GM12874 (cell line): ENCODE results near the gene SMAD7.

Source experiments
- CTCF ChIP-seq: IDR thresholded peaks from 2 replicates; pipeline ENCODE4 v1.5.1; 2011; ENCODE audit warnings: low read depth, mild to moderate bottlenecking, control low read depth, low read length, moderate library complexity; ENCODE audit not compliant: insufficient read depth

The SMAD7 gene

GRCh38 chr18:48974304-48975119, 23.7 kb upstream of the SMAD7 start:
- no peak for TF ChIP-seq CTCF

- TF ChIP-seq CTCF: no peak
Observed at GRCh38 chr18:48973731-48974130, 23.0 kb upstream of the SMAD7 start.

- no peak for TF ChIP-seq CTCF
Observed at GRCh38 chr18:48968412-48969215, 17.8 kb upstream of the SMAD7 start.

- TF ChIP-seq CTCF: no peak
Observed at GRCh38 chr18:48967545-48967944, 16.8 kb upstream of the SMAD7 start.

DNA sequence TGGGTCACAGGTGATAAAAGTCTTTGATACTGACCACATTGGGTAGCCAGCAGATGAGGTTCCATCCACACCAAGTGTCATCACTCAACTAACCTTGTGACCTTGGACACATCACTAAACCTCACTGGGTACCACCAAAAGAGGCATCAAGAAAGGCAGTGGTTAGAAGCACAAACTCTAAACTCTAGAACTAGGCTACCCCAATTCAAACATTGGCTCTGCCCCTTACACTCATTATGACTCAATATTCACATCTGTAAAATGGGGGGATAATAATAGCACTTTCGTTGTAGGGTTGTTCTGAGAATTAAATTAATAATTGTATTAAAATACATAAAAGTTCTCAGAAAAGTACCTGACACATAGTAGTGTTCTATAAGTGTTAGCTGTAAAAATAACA, 15.8 kb upstream of the SMAD7 start:
- no peak for TF ChIP-seq CTCF

DNA sequence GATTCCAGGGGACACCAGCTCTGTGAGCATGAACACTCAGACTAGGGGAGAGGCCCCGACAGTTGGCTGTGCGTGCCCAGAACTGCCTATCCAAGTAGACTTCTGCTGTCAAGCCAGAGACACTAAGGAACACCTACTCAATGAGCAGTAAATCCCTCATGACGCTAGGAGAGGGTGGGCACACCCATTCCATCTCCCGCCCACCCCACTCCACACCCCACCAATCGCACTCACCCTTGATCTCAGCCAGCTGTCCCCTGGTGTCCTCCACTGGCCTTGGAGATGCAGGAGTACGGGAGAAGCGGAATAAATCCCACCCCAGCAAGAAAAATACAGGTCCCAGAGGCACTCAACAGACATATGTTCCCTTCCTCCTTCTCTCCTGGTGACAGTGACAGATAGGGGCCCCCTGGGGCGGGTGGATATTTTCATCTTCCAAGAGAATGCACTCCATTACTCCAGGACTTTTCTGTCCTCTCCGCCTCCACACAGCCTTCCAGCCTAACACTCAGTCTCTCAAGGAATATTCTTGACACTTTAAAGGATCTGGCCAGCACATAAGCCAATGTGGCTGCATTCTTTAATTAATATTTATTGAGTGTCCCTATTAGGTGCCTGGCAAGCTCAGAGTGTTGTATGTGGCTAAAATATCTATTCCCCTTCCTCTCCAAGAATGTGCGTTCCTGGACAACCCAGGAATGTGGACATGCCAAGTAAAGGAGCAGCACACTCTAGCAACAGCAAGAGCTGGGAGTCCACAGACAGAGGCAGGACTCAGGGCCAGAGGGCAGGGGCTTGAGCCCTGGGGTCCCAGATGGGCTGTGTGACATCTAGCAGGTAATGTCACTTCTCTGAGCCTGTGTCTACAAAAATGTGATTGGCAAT, 13.1 kb upstream of the SMAD7 start:
- no peak for TF ChIP-seq CTCF
